ENCODE data around the gene NEDD1.

- TF ChIP-seq CTCF (IDR thresholded peaks at IDR 0.05) (no peak), ZFX (IDR thresholded peaks at IDR 0.05; ENCODE audit: borderline replicate concordance) (no peak)
Measured at GRCh38 chr12:96980991-96981414, 73.9 kb downstream of the NEDD1 start.

All from 22Rv1 (cell line).